Iris pigment epithelial cell (primary cell): ENCODE data around the gene CYP26C1.
A peak's percentile ranks its signal among the peaks of the same experiment; 100 is the strongest.

ENCODE experiments used
- DNase-seq: peaks from one replicate; pipeline ENCODE4 v3.0.0-alpha.2; 2011; ENCODE audit warnings: low read depth

The CYP26C1 gene

GRCh38 chr10:93059975-93060886 is at the start of gene CYP26C1:
Gene CYP26C1, plus strand, starts transcription at chr10:93060798. Its CDS starts 466 bp downstream, at chr10:93061264.
- DNase-seq, result no peak

GRCh38 chr10:93015722-93016121 is 44.9 kb upstream of the CYP26C1 start:
- no peak for DNase-seq

- DNase-seq, result no peak
Observed at GRCh38 chr10:93023013-93023650, 37.5 kb upstream of the CYP26C1 start.

GRCh38 chr10:93026072-93026471 is 34.5 kb upstream of the CYP26C1 start:
- DNase-seq, result peak; percentile 32

GRCh38 chr10:93027508-93027907 is 33.1 kb upstream of the CYP26C1 start:
- DNase-seq, result no peak

GRCh38 chr10:93028883-93029282 is 31.7 kb upstream of the CYP26C1 start:
- peak; percentile 79 for DNase-seq

- DNase-seq, result peak; percentile 89
Observed at GRCh38 chr10:93030409-93030808, 30.2 kb upstream of the CYP26C1 start.

GRCh38 chr10:93032105-93032808 is 28.3 kb upstream of the CYP26C1 start:
- DNase-seq, result no peak

GRCh38 chr10:93032809-93033137 is 27.8 kb upstream of the CYP26C1 start:
- no peak for DNase-seq

GRCh38 chr10:93034426-93034825 is 26.2 kb upstream of the CYP26C1 start:
- DNase-seq, result peak; percentile 52

- DNase-seq, result no peak
Observed at GRCh38 chr10:93039110-93039509, 21.5 kb upstream of the CYP26C1 start.

- peak; percentile 49 for DNase-seq
Observed at GRCh38 chr10:93039721-93040120, 20.9 kb upstream of the CYP26C1 start.

GRCh38 chr10:93054486-93054885 is 6.1 kb upstream of the CYP26C1 start:
- no peak for DNase-seq

GRCh38 chr10:93058139-93058538 is 2.5 kb upstream of the CYP26C1 start:
- no peak for DNase-seq

- no peak for DNase-seq
Observed at GRCh38 chr10:93060887-93061593, 442 bp downstream of the CYP26C1 start.

- no peak for DNase-seq
Observed at GRCh38 chr10:93061594-93062513, 1.3 kb downstream of the CYP26C1 start.

- DNase-seq, result peak; percentile 61
Observed at GRCh38 chr10:93062514-93063143, 2.0 kb downstream of the CYP26C1 start.

- no peak for DNase-seq
Observed at GRCh38 chr10:93063144-93063976, 2.8 kb downstream of the CYP26C1 start.

GRCh38 chr10:93063977-93064660 is 3.5 kb downstream of the CYP26C1 start:
- DNase-seq, result no peak
